ENCODE measurements around the gene PLCL1. TPM values are rescaled to one million over a fixed set of nuclear protein-coding genes. Genes with fewer than 3 reads are reported as not detected.

PLCL1 gene
- total RNA-seq, 1 donor from 2014 or later = 1.2 TPM

DNA sequence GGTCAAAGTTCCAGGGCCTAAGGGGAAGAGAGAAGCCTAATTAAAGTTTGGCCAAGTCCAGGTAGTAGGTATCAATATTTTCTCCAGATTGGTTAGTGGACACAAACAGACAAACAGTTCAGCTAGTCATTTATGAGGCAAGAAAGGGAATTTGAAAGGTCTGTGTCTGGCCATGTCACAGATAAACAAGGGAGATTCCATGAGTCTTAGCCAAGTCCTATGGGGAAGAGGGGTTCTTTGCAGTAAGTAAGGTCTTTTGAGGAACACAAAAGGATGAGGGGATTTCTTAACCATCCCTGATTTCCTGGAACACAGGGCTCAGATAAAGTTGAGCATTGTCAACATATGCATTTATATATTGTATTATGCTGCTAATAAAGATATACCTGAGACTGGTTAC, 310.8 kb downstream of the PLCL1 start:
- H3K36me3 Mint-ChIP-seq (ENCODE audit: unreplicated experiment) = no peaks in the 10 kb centered on the region
- no peaks in the 10 kb centered on the region for H3K4me1 Mint-ChIP-seq (ENCODE audit: unreplicated experiment)
- H3K27ac Mint-ChIP-seq (ENCODE audit: unreplicated experiment) = no peak overlapping the region
- no peaks in the 10 kb centered on the region for H3K9me3 Mint-ChIP-seq (ENCODE audit: unreplicated experiment)
- no peak for DNase-seq (ENCODE audit: extremely low spot score, unreplicated experiment)
- no peak overlapping the region for H3K4me3 Mint-ChIP-seq (ENCODE audit: unreplicated experiment)
- TF ChIP-seq, protein P1, sequence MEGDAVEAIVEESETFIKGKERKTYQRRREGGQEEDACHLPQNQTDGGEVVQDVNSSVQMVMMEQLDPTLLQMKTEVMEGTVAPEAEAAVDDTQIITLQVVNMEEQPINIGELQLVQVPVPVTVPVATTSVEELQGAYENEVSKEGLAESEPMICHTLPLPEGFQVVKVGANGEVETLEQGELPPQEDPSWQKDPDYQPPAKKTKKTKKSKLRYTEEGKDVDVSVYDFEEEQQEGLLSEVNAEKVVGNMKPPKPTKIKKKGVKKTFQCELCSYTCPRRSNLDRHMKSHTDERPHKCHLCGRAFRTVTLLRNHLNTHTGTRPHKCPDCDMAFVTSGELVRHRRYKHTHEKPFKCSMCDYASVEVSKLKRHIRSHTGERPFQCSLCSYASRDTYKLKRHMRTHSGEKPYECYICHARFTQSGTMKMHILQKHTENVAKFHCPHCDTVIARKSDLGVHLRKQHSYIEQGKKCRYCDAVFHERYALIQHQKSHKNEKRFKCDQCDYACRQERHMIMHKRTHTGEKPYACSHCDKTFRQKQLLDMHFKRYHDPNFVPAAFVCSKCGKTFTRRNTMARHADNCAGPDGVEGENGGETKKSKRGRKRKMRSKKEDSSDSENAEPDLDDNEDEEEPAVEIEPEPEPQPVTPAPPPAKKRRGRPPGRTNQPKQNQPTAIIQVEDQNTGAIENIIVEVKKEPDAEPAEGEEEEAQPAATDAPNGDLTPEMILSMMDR (IDR thresholded peaks at IDR 0.05) = no peak
- H3K27me3 Mint-ChIP-seq (ENCODE audit: unreplicated experiment) = peaks cover 14% of the 10 kb centered on the region

DNA sequence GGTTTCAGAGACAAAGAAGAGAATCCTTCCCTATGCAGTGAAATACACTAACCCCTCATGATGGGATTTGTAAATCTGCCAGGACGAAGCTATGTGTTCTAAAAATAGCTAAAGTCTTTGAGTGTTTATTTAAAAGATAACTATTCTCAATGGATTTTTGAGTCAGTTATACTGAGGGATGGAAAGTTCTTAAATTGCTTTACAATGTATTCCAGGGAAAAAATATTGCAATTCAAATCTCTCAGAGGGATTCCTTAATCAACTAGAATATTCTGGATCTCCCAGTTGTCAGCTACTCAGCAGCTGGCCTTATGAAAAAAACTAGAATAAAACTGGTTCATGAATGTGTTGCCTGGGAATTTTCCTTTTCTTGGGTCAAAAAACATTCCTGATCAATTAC, 312.4 kb downstream of the PLCL1 start:
- H3K9me3 Mint-ChIP-seq (ENCODE audit: unreplicated experiment) = peaks cover 4% of the 10 kb centered on the region
- DNase-seq (ENCODE audit: extremely low spot score, unreplicated experiment) = no peak
- TF ChIP-seq, protein P1 (IDR thresholded peaks at IDR 0.05) = no peak
- no peaks in the 10 kb centered on the region for H3K4me1 Mint-ChIP-seq (ENCODE audit: unreplicated experiment)
- no peak overlapping the region for H3K27ac Mint-ChIP-seq (ENCODE audit: unreplicated experiment)
- no peaks in the 10 kb centered on the region for H3K36me3 Mint-ChIP-seq (ENCODE audit: unreplicated experiment)
- H3K27me3 Mint-ChIP-seq (ENCODE audit: unreplicated experiment) = peaks cover 16% of the 10 kb centered on the region
- H3K4me3 Mint-ChIP-seq (ENCODE audit: unreplicated experiment) = no peak overlapping the region

DNA sequence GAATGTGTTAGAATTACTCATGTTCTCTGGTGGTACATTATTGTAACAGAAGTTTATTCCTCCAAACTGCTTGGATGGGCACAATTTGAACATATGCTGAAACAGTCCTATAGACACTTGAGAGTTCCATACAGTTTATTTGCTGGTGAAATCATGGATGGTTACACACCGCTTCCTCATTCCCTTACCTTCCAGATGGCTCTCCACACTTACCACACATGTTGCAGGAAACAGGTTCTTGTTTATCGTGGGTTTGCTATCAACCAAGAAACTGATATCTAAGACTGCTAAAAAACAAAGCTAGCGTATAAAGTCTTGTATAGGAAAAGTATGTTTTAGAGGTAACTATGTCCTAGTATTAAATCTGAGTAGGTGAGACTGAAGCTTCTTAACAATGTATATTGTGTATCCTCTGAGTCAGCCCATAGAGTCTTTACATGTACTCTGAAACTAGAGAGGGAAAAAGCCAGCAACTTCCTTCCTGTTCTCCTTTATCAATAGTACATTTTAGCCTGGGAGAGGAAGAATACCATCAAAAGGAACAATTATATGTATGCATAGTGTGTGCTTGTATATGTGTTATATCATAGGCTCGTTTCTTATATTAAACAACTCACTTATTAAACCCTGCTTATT, 313.1 kb downstream of the PLCL1 start:
- TF ChIP-seq, protein P1 (IDR thresholded peaks at IDR 0.05) = no peak
- H3K9me3 Mint-ChIP-seq (ENCODE audit: unreplicated experiment) = peaks cover 4% of the 10 kb centered on the region
- peaks cover 19% of the 10 kb centered on the region for H3K27me3 Mint-ChIP-seq (ENCODE audit: unreplicated experiment)
- no peaks in the 10 kb centered on the region for H3K36me3 Mint-ChIP-seq (ENCODE audit: unreplicated experiment)
- no peaks in the 10 kb centered on the region for H3K4me1 Mint-ChIP-seq (ENCODE audit: unreplicated experiment)
- no peak overlapping the region for H3K27ac Mint-ChIP-seq (ENCODE audit: unreplicated experiment)
- no peak for DNase-seq (ENCODE audit: extremely low spot score, unreplicated experiment)
- no peak overlapping the region for H3K4me3 Mint-ChIP-seq (ENCODE audit: unreplicated experiment)

DNA sequence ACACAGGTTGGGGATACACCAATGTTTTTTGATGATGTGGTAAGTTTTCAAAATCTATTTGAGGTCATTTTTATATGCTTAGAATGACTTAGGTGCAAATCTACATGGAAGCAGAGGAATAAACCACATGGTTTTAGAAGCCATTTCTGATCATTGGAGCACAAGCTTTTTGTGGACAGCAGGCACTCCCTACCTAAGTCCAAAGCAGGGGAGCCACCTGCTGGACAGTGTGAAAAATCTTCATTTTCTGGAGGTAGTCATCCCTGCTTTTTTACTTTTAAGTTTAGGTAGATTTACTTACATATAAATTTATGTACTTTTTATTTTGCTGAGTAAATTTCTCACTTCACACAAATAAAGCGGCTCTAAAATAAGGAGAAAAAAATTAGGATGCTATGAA, 323.2 kb downstream of the PLCL1 start:
- TF ChIP-seq, protein P1 (IDR thresholded peaks at IDR 0.05) = peak; percentile 66
- Mint-ChIP-seq H3K27ac (ENCODE audit: unreplicated experiment) (no peak overlapping the region), H3K9me3 (ENCODE audit: unreplicated experiment) (no peaks in the 10 kb centered on the region), H3K36me3 (ENCODE audit: unreplicated experiment) (no peaks in the 10 kb centered on the region), H3K27me3 (ENCODE audit: unreplicated experiment) (peaks cover 14% of the 10 kb centered on the region), H3K4me1 (ENCODE audit: unreplicated experiment) (no peaks in the 10 kb centered on the region), H3K4me3 (ENCODE audit: unreplicated experiment) (no peak overlapping the region)
- DNase-seq (ENCODE audit: extremely low spot score, unreplicated experiment) = no peak

DNA sequence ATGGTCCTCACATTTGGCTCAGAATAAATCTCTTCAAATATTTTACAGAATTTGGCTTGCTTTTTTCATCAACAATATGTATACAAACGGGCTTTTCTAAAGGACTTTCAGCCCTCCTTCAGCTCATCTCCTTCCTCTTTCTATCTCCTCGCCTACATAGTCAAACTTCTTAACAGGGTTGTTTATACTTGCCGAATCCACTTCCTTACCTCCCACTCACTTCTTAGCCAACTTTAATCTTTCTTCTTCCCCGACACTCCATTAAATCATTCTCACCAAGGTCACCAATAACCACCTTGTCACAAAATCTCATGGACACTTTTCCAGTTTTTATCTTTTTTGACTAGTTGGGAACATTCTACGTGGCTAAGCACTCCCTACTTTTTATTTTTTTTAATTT, 325.2 kb downstream of the PLCL1 start:
- no peak overlapping the region for H3K27ac Mint-ChIP-seq (ENCODE audit: unreplicated experiment)
- H3K9me3 Mint-ChIP-seq (ENCODE audit: unreplicated experiment) = no peaks in the 10 kb centered on the region
- H3K27me3 Mint-ChIP-seq (ENCODE audit: unreplicated experiment) = peaks cover 14% of the 10 kb centered on the region
- H3K36me3 Mint-ChIP-seq (ENCODE audit: unreplicated experiment) = no peaks in the 10 kb centered on the region
- H3K4me3 Mint-ChIP-seq (ENCODE audit: unreplicated experiment) = no peak overlapping the region
- TF ChIP-seq, protein P1 (IDR thresholded peaks at IDR 0.05) = no peak
- H3K4me1 Mint-ChIP-seq (ENCODE audit: unreplicated experiment) = no peaks in the 10 kb centered on the region
- no peak for DNase-seq (ENCODE audit: extremely low spot score, unreplicated experiment)
